DND-41 (cell line): Measurements from ENCODE around the gene SPTSSA.

Experiments
- ATAC-seq: fragments of 200-7000 bp; cut with Tn5 transposase; 3 replicates; pipeline ENCODE4 v1.9.1; 2021; ENCODE audit warnings: low read depth; ENCODE audit not compliant: insufficient read depth
- DNase-seq: peaks from one replicate; pipeline ENCODE4 v3.0.0-alpha.2; 2020
- H2AFZ ChIP-seq: 2 replicates; pipeline ENCODE4 v1.6.0; 2012; ENCODE audit warnings: low read depth, low read length
- H3K27ac ChIP-seq: 2 replicates; pipeline ENCODE4 v1.5.1; 2012; ENCODE audit warnings: low read length, inconsistent platforms
- H3K27me3 ChIP-seq: fragments of 200-600 bp; sonication (generic); 2 replicates; pipeline ENCODE4 v1.6.0; 2012; ENCODE audit warnings: low read length, mild to moderate bottlenecking, inconsistent platforms; ENCODE audit not compliant: insufficient read depth, poor library complexity
- H3K36me3 ChIP-seq: 2 replicates; pipeline ENCODE4 v1.5.1; 2012; ENCODE audit warnings: low read length, inconsistent platforms; ENCODE audit not compliant: insufficient read depth
- H3K4me1 ChIP-seq: 2 replicates; pipeline ENCODE4 v1.5.1; 2012; ENCODE audit warnings: mild to moderate bottlenecking, low read length; ENCODE audit not compliant: insufficient read depth
- H3K4me2 ChIP-seq: 2 replicates; pipeline ENCODE4 v1.6.0; 2012; ENCODE audit warnings: mild to moderate bottlenecking, moderate library complexity, low read length, inconsistent platforms; ENCODE audit not compliant: insufficient read depth
- H3K4me3 ChIP-seq, 2 experiments: fragments of 200-600 bp in 1 of 2; shearing (Covaris generic) in 1 of 2; 2 replicates each; pipeline ENCODE4 v1.5.1; 2012 to 2016; ENCODE audit warnings: inconsistent platforms in 2 of 2, low read length in 2 of 2, mild to moderate bottlenecking in 2 of 2, low read depth in 1 of 2, moderate library complexity in 1 of 2
- H3K79me2 ChIP-seq: 2 replicates; pipeline ENCODE4 v1.6.0; 2012; ENCODE audit warnings: low read length, inconsistent platforms; ENCODE audit not compliant: insufficient read depth
- H3K9ac ChIP-seq: 2 replicates; pipeline ENCODE4 v1.6.0; 2012; ENCODE audit warnings: low read depth, mild to moderate bottlenecking, inconsistent platforms, low read length, moderate library complexity
- H3K9me3 ChIP-seq: 2 replicates; pipeline ENCODE4 v1.5.1; 2012; ENCODE audit warnings: low read length, moderate library complexity, mild to moderate bottlenecking, inconsistent platforms; ENCODE audit not compliant: insufficient read depth, severe bottlenecking
- H4K20me1 ChIP-seq: 2 replicates; pipeline ENCODE4 v1.6.0; 2012; ENCODE audit warnings: low read length; ENCODE audit not compliant: insufficient read depth
- EZH2 ChIP-seq: IDR thresholded peaks from 3 replicates; pipeline ENCODE4 v1.6.1; 2012; ENCODE audit warnings: borderline replicate concordance, low read depth, mild to moderate bottlenecking, moderate library complexity, low read length, inconsistent platforms; ENCODE audit not compliant: severe bottlenecking
- TF ChIP-seq, protein P1 (sequence below): IDR thresholded peaks from 2 replicates; pipeline ENCODE4 v1.5.1; 2012; ENCODE audit warnings: borderline replicate concordance, low read length, moderate library complexity, mild to moderate bottlenecking; ENCODE audit not compliant: poor library complexity, severe bottlenecking; ENCODE audit errors: extremely low read depth

Gene SPTSSA

DNA sequence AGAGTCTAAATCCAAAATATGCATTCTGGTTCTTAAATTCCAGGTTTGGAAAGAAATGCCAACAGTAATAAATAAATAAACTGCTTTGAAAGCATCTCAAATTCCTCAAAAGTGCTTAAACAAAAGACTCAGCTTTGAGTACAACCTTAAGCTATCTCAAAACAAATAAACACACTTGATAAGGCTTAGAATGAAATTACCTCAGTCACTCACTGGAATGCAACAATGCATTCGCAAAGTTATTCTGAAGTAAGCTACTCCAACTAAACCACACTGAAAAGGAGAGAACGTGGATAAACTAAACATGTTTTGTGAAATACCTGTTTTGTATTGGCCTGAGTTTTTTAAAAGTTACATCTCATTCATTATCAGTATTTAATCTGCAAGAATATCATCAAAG is 1.2 kb downstream of the SPTSSA start:
- H3K9me3 ChIP-seq: no peaks in the 10 kb centered on the region
- H3K27me3 ChIP-seq: no peaks in the 10 kb centered on the region
- H2AFZ ChIP-seq: 0 out of 2 replicates have a peak overlapping the region, but pooled peaks have one; percentile 78
- H3K36me3 ChIP-seq: peaks cover 6% of the 10 kb centered on the region; the same call in 1 of the 2 replicates
- ATAC-seq: no peak
- DNase-seq: no peak
- no peak for TF ChIP-seq EZH2
- peaks cover 39% of the 10 kb centered on the region for H3K4me1 ChIP-seq
- peak overlapping the region; percentile 68; the same call in 1 of the 2 replicates for H3K27ac ChIP-seq
- peak overlapping the region; percentile 83 for H3K4me2 ChIP-seq
- H3K4me3 ChIP-seq: peak overlapping the region; percentile 50 to 90; a peak in 3 of 4 replicates
- H3K79me2 ChIP-seq: peaks cover 39% of the 10 kb centered on the region
- peaks cover 6% of the 10 kb centered on the region; the same call in 1 of the 2 replicates for H4K20me1 ChIP-seq
- peak overlapping the region; percentile 77 for H3K9ac ChIP-seq

DNA sequence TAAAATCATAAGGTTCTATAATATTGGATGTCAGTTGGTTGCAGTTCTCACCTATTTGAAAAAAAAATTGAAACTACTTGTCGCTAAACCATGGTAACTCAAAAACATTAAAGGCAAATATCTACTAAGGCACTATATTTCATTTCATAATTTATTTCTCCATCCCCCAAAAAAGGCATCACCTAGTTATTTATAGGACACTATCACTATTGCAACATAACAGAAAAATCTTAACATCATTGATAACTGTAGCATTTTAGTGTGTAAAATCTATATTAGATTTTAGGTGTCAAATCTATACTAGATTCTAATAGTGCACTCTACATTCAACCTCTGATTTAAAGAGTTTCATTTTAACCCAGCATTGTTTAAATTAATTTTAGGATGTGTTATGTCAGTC is 1.7 kb downstream of the SPTSSA start:
- Histone ChIP-seq H3K9ac (peak overlapping the region; percentile 77), H3K4me3 (peak overlapping the region; percentile 50 to 90; a peak in 2 of 4 replicates), H3K27me3 (no peaks in the 10 kb centered on the region), H4K20me1 (peaks cover 6% of the 10 kb centered on the region; the same call in 1 of the 2 replicates), H3K27ac (peak overlapping the region; percentile 68; the same call in 1 of the 2 replicates), H3K36me3 (peaks cover 11% of the 10 kb centered on the region), H3K4me1 (peaks cover 35% of the 10 kb centered on the region), H2AFZ (no peak overlapping the region), H3K79me2 (peaks cover 39% of the 10 kb centered on the region), H3K9me3 (no peaks in the 10 kb centered on the region), H3K4me2 (peak overlapping the region; percentile 83)
- TF ChIP-seq, protein P1, sequence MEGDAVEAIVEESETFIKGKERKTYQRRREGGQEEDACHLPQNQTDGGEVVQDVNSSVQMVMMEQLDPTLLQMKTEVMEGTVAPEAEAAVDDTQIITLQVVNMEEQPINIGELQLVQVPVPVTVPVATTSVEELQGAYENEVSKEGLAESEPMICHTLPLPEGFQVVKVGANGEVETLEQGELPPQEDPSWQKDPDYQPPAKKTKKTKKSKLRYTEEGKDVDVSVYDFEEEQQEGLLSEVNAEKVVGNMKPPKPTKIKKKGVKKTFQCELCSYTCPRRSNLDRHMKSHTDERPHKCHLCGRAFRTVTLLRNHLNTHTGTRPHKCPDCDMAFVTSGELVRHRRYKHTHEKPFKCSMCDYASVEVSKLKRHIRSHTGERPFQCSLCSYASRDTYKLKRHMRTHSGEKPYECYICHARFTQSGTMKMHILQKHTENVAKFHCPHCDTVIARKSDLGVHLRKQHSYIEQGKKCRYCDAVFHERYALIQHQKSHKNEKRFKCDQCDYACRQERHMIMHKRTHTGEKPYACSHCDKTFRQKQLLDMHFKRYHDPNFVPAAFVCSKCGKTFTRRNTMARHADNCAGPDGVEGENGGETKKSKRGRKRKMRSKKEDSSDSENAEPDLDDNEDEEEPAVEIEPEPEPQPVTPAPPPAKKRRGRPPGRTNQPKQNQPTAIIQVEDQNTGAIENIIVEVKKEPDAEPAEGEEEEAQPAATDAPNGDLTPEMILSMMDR: no peak
- TF ChIP-seq EZH2: no peak
- ATAC-seq (no peak), DNase-seq (no peak)

DNA sequence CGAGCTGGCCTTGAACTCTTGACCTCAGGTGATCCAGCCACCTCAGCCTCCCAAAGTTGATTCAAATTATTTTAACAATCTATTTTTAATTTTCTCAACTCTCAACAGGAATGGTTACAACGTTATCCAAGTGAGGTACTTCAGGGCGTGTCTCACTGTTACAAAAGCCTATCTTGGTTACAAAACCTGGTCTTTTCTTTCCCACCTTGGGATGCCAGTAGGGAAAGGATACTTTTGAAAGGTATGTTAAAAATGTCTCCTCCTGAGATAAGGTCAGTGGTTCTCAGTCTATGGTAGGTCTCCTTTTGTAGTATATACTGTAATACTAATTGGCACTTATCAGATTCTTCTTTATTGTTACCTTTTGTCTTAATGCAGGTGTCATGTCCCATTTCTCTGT is 4.9 kb downstream of the SPTSSA start:
- Histone ChIP-seq H3K9me3 (no peaks in the 10 kb centered on the region), H3K4me2 (no peak overlapping the region), H3K4me3 (no peak overlapping the region), H3K27me3 (no peaks in the 10 kb centered on the region), H3K36me3 (peaks cover 19% of the 10 kb centered on the region), H3K27ac (no peak overlapping the region), H3K9ac (no peak overlapping the region), H3K4me1 (peaks cover 21% of the 10 kb centered on the region), H3K79me2 (peaks cover 39% of the 10 kb centered on the region), H4K20me1 (peaks cover 10% of the 10 kb centered on the region; the same call in 1 of the 2 replicates), H2AFZ (no peak overlapping the region)
- no peak for DNase-seq
- ATAC-seq: no peak
- no peak for TF ChIP-seq EZH2
- TF ChIP-seq, protein P1: no peak

DNA sequence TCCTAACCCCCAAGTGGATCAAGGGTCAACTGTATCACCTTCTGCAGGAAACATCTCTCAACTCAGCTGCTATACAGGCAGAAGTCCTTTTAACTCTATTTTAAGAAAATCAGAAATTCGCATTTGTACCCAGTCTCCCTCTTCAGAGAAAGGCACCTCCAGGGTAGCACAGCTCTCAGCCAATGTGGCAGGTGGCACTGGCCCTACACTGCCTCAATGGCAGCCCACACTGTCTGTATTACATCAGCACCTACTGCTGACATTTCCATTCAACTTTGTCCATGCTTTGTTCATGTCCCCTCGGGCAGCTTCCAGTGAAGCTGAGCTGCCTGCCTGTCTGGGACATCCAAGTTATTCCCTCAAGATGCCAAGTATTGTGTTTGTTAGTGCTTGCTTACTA is 8.8 kb downstream of the SPTSSA start:
- DNase-seq (no peak), ATAC-seq (no peak)
- Histone ChIP-seq H2AFZ (no peak overlapping the region), H3K9ac (no peak overlapping the region), H3K36me3 (peaks cover 22% of the 10 kb centered on the region), H3K27ac (no peak overlapping the region), H3K79me2 (peaks cover 10% of the 10 kb centered on the region; the same call in 1 of the 2 replicates), H4K20me1 (peaks cover 4% of the 10 kb centered on the region; the same call in 1 of the 2 replicates), H3K4me3 (no peak overlapping the region), H3K27me3 (no peaks in the 10 kb centered on the region), H3K9me3 (no peaks in the 10 kb centered on the region), H3K4me2 (no peak overlapping the region), H3K4me1 (no peaks in the 10 kb centered on the region)
- TF ChIP-seq, protein P1: no peak
- TF ChIP-seq EZH2: no peak
